ENCODE data around the gene SSRP1.
"Not testable (repeated sequence)": the region's sequence is repeated elsewhere in the genome, so short reads cannot be mapped to it uniquely, and the experiment has no call there.

The SSRP1 gene

GRCh38 chr11:57335343-57336110, at the start of gene SSRP1:
SSRP1 (minus strand) TSS chr11:57335892; CDS start chr11:57335121, 771 bp downstream.
- peak; percentile 29 to 94 (median 82) for DNase-seq

DNA sequence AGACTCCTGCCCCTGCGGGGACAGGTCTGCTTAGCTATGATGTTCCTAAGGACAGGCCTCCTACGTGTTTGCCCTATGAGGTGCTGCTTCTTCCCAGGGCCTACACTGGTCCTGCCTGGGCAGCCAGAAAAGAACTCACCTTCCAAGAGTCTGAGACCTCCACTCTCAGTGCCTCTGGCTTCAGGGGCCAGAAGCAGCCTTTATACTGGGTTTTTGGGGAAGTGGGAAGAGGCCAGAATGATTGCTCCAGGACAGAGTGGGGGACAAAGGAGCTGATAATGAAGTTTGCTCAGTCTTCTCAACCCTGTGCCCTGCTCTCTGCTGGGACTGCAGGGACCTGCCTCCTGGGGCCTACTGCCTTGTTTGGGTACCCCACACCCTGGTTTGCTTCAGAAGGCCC, 45.3 kb upstream of the SSRP1 start, which contains the start of gene PRG3:
Gene PRG3 (minus strand): TSS at position 176 of the 400 bp plus-strand sequence. CDS start 442 bp downstream, outside the sequence.
- no peak for DNase-seq

- DNase-seq = no peak
Observed at GRCh38 chr11:57379732-57380131, 44.0 kb upstream of the SSRP1 start.

GRCh38 chr11:57378186-57378585, 42.5 kb upstream of the SSRP1 start:
- no peak for DNase-seq

DNA sequence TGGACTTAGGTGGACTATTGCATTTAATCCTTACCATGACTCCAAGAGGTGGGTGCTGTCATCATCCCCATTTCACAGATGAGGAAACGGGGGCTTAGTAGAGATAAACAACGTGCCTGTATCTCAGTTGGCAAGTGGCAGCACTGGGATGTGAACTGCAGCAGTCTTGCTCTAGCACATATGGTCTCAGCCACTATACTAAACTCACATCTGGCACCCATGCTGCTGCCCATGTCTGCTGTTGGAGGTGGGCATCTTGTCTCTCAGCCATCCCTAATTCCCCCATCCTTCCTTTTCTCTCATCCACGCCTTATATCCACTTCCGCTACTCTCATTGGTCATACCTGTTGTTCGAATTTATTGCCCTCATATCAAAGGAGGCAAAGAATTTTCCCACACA, 41.4 kb upstream of the SSRP1 start:
- peak in 1 of 58 donors; percentile 1 for DNase-seq

DNA sequence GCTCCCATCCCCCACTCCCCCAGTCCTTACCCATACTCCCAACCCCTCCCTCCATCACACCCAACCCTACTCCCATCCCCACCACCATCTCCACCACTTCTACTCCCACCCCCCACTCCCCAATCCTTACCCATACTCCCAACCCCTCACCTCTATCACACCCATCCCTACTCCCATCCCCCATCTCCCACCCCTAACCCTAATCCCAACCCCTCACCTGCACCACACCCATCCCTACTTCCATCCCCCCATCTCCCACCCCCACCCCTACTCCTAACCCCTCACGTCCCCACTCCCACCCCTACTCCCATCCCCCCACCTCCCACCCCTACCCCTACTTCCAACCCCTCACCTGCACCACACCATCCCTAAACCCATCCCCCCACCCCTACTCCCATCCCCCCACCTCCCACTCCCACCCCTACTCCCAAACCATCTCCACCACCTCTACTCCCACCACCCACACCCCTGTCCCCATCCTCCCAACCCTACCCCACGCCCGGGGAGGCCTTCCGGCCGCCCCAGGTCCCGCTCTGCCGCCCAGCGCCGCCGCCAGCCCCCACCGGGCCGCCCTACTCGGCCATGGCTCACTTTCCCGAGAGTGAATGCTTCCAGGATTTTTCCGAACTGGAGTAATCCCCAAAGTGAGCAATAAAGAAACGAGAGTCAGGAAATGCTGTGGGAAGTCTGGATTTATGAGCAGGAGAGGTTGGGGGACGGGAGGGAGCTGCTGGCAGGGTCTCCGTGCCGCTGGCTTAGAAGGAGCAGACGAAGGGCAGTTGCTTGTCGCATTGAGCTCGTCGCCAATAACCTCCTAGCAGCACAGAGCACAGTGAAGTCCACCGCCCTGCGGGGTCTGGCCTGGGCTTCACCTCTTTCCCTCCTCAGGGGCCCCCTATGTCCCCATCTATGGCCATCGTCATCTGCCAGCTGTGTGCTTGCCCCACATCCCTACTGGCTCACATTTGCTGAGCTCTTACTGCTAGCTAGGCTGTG, 40.7 kb upstream of the SSRP1 start:
- DNase-seq = no peak

- no peak for DNase-seq
Observed at GRCh38 chr11:57375490-57375889, 39.8 kb upstream of the SSRP1 start.

DNA sequence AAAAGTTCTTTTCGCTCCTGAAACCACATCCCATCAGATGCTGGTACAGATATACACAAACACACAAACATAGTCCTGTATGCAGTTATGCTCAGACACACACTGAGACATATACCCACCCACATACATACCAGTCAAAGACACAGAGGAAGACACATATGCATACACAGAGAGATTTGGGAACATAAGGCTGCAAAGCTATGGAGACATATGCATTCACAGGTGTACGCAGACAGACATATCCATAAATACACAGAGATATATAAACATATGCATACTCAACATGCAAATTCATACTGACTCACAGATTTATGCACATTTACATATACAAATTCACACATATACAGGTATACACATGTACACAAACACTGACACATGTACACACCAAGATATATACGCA, 39.3 kb upstream of the SSRP1 start:
- no peak for DNase-seq

DNA sequence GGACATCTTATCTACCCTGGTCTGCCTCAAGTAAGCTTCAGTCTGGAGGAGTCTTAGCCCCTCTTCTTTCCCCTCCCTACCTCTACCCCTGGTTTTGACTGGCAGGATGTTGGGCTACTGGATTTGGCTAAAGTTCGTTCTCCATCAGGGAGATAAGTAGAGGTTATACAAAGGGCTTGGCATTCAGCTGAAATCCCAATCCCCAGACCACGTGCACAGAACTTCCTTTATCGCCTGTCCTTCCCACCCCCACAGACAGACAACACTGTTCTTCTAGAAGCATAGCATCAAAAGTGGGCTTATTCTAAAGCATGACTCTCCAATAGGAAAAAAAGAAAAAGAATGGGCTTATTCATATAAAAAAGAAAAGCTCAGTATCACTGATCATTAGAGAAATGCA, 37.5 kb upstream of the SSRP1 start:
- DNase-seq = no peak

DNA sequence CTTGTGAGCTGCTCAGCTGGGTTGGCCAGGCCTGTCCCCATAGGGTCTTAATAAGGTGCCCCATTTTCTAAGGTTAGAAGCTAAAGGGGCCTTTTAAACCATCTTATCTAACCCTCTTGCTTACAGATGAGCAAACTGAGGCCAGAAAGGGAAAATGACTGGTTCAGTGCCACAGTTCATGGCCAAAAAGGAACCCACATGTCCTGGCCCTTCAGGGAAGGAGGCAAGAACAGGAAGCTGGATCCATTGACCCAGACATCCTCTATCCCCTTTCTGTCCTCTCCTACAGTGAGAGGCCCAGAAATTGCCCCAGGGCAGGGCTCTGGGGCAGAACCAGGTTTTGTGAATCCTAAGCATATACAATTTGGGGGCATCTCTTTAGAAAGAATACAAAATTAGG, 35.2 kb upstream of the SSRP1 start:
- DNase-seq = no peak

- no peak for DNase-seq
Observed at GRCh38 chr11:57370251-57370650, 34.6 kb upstream of the SSRP1 start.

GRCh38 chr11:57368845-57369232, 33.1 kb upstream of the SSRP1 start:
- DNase-seq = no peak

- DNase-seq = no peak
Observed at GRCh38 chr11:57368106-57368844, 32.6 kb upstream of the SSRP1 start.

- peak in 2 of 58 donors; percentile 4 to 5 for DNase-seq
Observed at GRCh38 chr11:57364851-57365660, 29.4 kb upstream of the SSRP1 start.

- peak in 17 of 58 donors; percentile 6 to 77 (median 25) for DNase-seq
Observed at GRCh38 chr11:57363131-57364080, 27.7 kb upstream of the SSRP1 start.

DNA sequence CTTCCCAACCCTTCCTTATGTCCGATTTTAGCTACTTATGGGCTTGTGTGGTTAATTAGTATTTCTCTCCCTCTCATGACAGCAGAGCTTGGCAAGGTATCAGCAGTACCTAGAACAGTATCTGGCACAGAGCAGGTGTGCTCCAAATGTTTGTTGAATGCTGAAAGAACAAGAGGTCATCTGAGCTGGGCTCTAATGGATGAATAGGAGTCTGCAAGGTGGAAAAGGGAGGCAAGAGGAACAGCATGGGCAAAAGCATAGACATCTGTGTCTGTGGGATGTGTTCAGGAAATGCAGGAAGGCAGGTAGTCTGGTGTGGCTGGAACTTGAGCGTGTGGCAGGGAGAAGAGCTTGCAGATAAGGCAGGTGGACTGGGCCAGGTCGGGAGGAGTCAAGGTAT, 26.2 kb upstream of the SSRP1 start:
- no peak for DNase-seq

DNA sequence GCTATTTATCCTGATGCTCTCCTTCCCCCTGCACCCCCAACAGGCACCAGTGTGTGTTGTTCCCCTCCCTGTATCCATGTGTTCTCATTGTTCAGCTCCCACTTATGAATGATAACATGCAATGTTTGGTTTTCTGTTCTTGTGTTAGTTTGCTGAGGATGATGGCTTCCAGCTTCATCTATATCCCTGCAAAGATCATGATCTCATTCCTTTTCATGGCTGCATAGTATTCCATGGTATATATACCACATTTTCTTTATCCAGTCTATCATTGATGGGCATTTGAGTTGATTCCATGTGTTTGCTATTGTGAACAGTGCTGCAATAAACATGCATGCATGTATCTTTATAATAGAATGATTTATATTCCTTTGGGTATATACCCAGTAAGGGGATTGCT, 25.7 kb upstream of the SSRP1 start:
- DNase-seq = not testable (repeated sequence)

- no peak for DNase-seq
Observed at GRCh38 chr11:57360991-57361390, 25.3 kb upstream of the SSRP1 start.
